NCI-H510A treated with DMSO at 0.1 percent for 48 hours (cell line): ENCODE results near the gene ULBP2.
"Not testable (repeated sequence)": the region's sequence is repeated elsewhere in the genome, so short reads cannot be mapped to it uniquely, and the experiment has no call there.

Experiments
- DNase-seq: peaks from one replicate; lab custom pipeline; 2025; lab: John Stamatoyannopoulos, UW

The ULBP2 gene

GRCh38 chr6:149941583-149942460 lies at the start of gene ULBP2:
Gene ULBP2, plus strand, starts transcription at chr6:149942014. Its CDS starts 59 bp downstream, at chr6:149942073.
- peak; percentile 69 for DNase-seq

- peak; percentile 5 for DNase-seq
These were observed 46.7 kb upstream of the ULBP2 start for GRCh38 chr6:149895048-149895590.

- peak; percentile 46 for DNase-seq
These were observed 46.0 kb upstream of the ULBP2 start for GRCh38 chr6:149895833-149896271.

- no peak for DNase-seq
These were observed 45.3 kb upstream of the ULBP2 start for GRCh38 chr6:149896491-149896890.

GRCh38 chr6:149897015-149897697 lies 44.7 kb upstream of the ULBP2 start:
- no peak for DNase-seq

GRCh38 chr6:149897855-149898744 lies 43.7 kb upstream of the ULBP2 start, which contains the start of gene RAET1E:
Gene RAET1E, minus strand, starts transcription at chr6:149898113. Its CDS starts 7,212 bp downstream, at chr6:149890901.
- peak; percentile 2 for DNase-seq

GRCh38 chr6:149898966-149899365 lies 42.8 kb upstream of the ULBP2 start:
- no peak for DNase-seq

GRCh38 chr6:149899486-149899885 lies 42.3 kb upstream of the ULBP2 start:
- no peak for DNase-seq

- DNase-seq = no peak
These were observed 41.7 kb upstream of the ULBP2 start for GRCh38 chr6:149899926-149900619.

- DNase-seq = no peak
These were observed 41.0 kb upstream of the ULBP2 start for GRCh38 chr6:149900620-149901443.

- DNase-seq = no peak
These were observed 40.2 kb upstream of the ULBP2 start for GRCh38 chr6:149901444-149902140.

GRCh38 chr6:149903938-149904611 lies 37.7 kb upstream of the ULBP2 start:
- DNase-seq = peak; percentile 13

- DNase-seq = no peak
These were observed 37.0 kb upstream of the ULBP2 start for GRCh38 chr6:149904661-149905370.

GRCh38 chr6:149905371-149905910 lies 36.4 kb upstream of the ULBP2 start:
- DNase-seq = no peak

- no peak for DNase-seq
These were observed 35.9 kb upstream of the ULBP2 start for GRCh38 chr6:149905911-149906371.

GRCh38 chr6:149906405-149906804 lies 35.4 kb upstream of the ULBP2 start:
- no peak for DNase-seq

- DNase-seq = no peak
These were observed 34.5 kb upstream of the ULBP2 start for GRCh38 chr6:149907317-149907716.

GRCh38 chr6:149908480-149908879 lies 33.3 kb upstream of the ULBP2 start:
- DNase-seq = not testable (repeated sequence)
